Measurements from ENCODE around the gene LITAF.

GRCh38 chr16:11618107-11618717, 31.5 kb upstream of the LITAF start:
- TF ChIP-seq EZH2 (IDR thresholded peaks at IDR 0.05; ENCODE audit: borderline replicate concordance, low read length) (no peak), CTCF (conservative IDR thresholded peaks at IDR 0.05 in 1 of 2, IDR thresholded peaks at IDR 0.05 in 1 of 2; ENCODE audit: extremely low read depth in 1 of 2, insufficient read depth in 1 of 2, low read depth in 1 of 2, low read length in 2 of 2) (no peak)

Data from mammary epithelial cell (primary cell).